CD14-positive monocyte (primary cell): Measurements from ENCODE around the gene TFB1M. TPM values are rescaled to one million over a fixed set of nuclear protein-coding genes. Genes with fewer than 3 reads are reported as not detected.

Source experiments
- DNase-seq, 3 donors: peaks; one replicate each; pipeline ENCODE4 v3.0.0-alpha.2; 2011 to 2022
- H2AFZ ChIP-seq: 2 replicates; pipeline ENCODE4 v1.6.0; 2012; ENCODE audit warnings: mild to moderate bottlenecking, low read depth, low read length, inconsistent platforms; ENCODE audit not compliant: insufficient read depth, poor library complexity, severe bottlenecking
- H3K27ac ChIP-seq, 2 donors: 1 replicate in 1 of 2; 2 replicates in 1 of 2; pipeline ENCODE4 v1.5.1; 2012 to 2013; ENCODE audit warnings: low read length in 2 of 2, control low read depth in 1 of 2, inconsistent platforms in 1 of 2, low read depth in 1 of 2, mild to moderate bottlenecking in 1 of 2
- H3K27me3 ChIP-seq, 2 donors: one replicate each; pipeline versions ENCODE4 v1.6.0 to v1.6.1; 2011 to 2013; ENCODE audit warnings: low read length in 2 of 2; ENCODE audit not compliant: control insufficient read depth in 2 of 2, insufficient read depth in 2 of 2
- H3K36me3 ChIP-seq, 2 donors: replicated peaks in 1 of 2; 1 replicate in 1 of 2; 2 replicates in 1 of 2; pipeline versions ENCODE4 v1.5.1 to v1.6.1; 2012 to 2013; ENCODE audit warnings: low read length in 2 of 2, control low read depth in 1 of 2, inconsistent platforms in 1 of 2, mild to moderate bottlenecking in 1 of 2; ENCODE audit not compliant: insufficient read depth in 2 of 2, control insufficient read depth in 1 of 2
- H3K4me1 ChIP-seq, 2 donors: 1 replicate in 1 of 2; 2 replicates in 1 of 2; pipeline versions ENCODE4 v1.5.1 to v1.6.1; 2012 to 2013; ENCODE audit warnings: low read length in 2 of 2, control low read depth in 1 of 2, inconsistent platforms in 1 of 2, mild to moderate bottlenecking in 1 of 2, moderate library complexity in 1 of 2; ENCODE audit not compliant: insufficient read depth in 2 of 2, control insufficient read depth in 1 of 2
- H3K4me2 ChIP-seq: replicated peaks from 2 replicates; pipeline ENCODE3; 2012; ENCODE audit warnings: low read length, moderate library complexity, mild to moderate bottlenecking; ENCODE audit not compliant: poor library complexity, severe bottlenecking; ENCODE audit errors: extremely low read depth
- H3K4me3 ChIP-seq, 3 experiments: fragments of 200-600 bp in 1 of 3; sonication (generic) in 1 of 3; replicated peaks in 1 of 3; 1 replicate in 2 of 3; 2 replicates in 1 of 3; pipeline ENCODE4 v1.5.1; 2011 to 2013; ENCODE audit warnings: low read length in 3 of 3, mild to moderate bottlenecking in 3 of 3, control low read depth in 2 of 3, low read depth in 2 of 3, inconsistent platforms in 1 of 3, moderate library complexity in 1 of 3
- H3K79me2 ChIP-seq: 2 replicates; pipeline ENCODE4 v1.6.0; 2012; ENCODE audit warnings: mild to moderate bottlenecking, control low read depth, inconsistent platforms, low read length, moderate library complexity; ENCODE audit not compliant: insufficient read depth
- H3K9ac ChIP-seq: 2 replicates; pipeline ENCODE4 v1.6.0; 2017; ENCODE audit warnings: low read length, mild to moderate bottlenecking; ENCODE audit not compliant: insufficient read depth, poor library complexity, severe bottlenecking
- H3K9me3 ChIP-seq, 2 donors: replicated peaks in 1 of 2; 1 replicate in 1 of 2; 2 replicates in 1 of 2; pipeline versions ENCODE4 v1.5.1 to v1.6.1; 2012 to 2013; ENCODE audit warnings: low read length in 2 of 2, control low read depth in 1 of 2; ENCODE audit not compliant: control insufficient read depth in 1 of 2, insufficient read depth in 1 of 2
- H4K20me1 ChIP-seq: 2 replicates; pipeline ENCODE4 v1.6.0; 2012; ENCODE audit warnings: mild to moderate bottlenecking, low read length, control low read depth, moderate library complexity; ENCODE audit not compliant: insufficient read depth
- H3K27ac Mint-ChIP-seq, 7 donors: one replicate each; pipeline ENCODE4 v1.8.0; 2020; ENCODE audit warnings: mild to moderate bottlenecking in 7 of 7, mixed read lengths in 7 of 7, moderate library complexity in 6 of 7, inconsistent platforms in 2 of 7
- H3K27me3 Mint-ChIP-seq, 3 donors: one replicate each; pipeline ENCODE4 v1.8.0; 2021 to 2022; ENCODE audit warnings: low read depth in 3 of 3, mild to moderate bottlenecking in 3 of 3, mixed read lengths in 3 of 3, moderate library complexity in 3 of 3, inconsistent platforms in 1 of 3
- H3K36me3 Mint-ChIP-seq, 2 donors: one replicate each; pipeline ENCODE4 v1.8.0; 2020; ENCODE audit warnings: mixed read lengths in 2 of 2, inconsistent platforms in 1 of 2, mild to moderate bottlenecking in 1 of 2
- H3K4me1 Mint-ChIP-seq: one replicate; pipeline ENCODE4 v1.8.0; 2020; ENCODE audit warnings: mild to moderate bottlenecking, mixed read lengths
- H3K4me3 Mint-ChIP-seq, 2 donors: one replicate each; pipeline ENCODE4 v1.8.0; 2020; ENCODE audit warnings: mild to moderate bottlenecking in 2 of 2, mixed read lengths in 2 of 2, moderate library complexity in 1 of 2
- H3K9me3 Mint-ChIP-seq, 7 donors: one replicate each; pipeline ENCODE4 v1.8.0; 2020 to 2022; ENCODE audit warnings: mixed read lengths in 7 of 7, mild to moderate bottlenecking in 6 of 7, moderate library complexity in 6 of 7, inconsistent platforms in 2 of 7
- WGBS: methylation state at CpG from one replicate; pipeline ENCODE4 v1.1.5; 2013; ENCODE audit warnings: missing lambda C conversion rate; ENCODE audit not compliant: insufficient coverage; 5-methylcytosine and 5-hydroxymethylcytosine counted together
- intact Hi-C, 2 donors: fragments of 100-400 bp; cut with micrococcal nuclease; formaldehyde crosslinking; loops; one replicate each; pipeline versions ENCODE4 v1.15.0 to v1.15.1; 2023
- polyA plus RNA-seq, 3 donors: library from polyadenylated mRNA; depleted of rRNA in 1 of 3; unstranded in 2 of 3; stranded (reverse) in 1 of 3; fragments of 300-500 nt in 2 of 3; fragments of >200 nt in 1 of 3; fragmentation: Illumina TruSeq in 2 of 3; gene quantifications; 1 replicate in 2 of 3; 2 replicates in 1 of 3; pipeline ENCODE4 v1.2.3, GENCODE V29; 2012 to 2021
- TF ChIP-seq, protein P1 (sequence below): fragments of 200-600 bp; IDR thresholded peaks from one replicate; pipeline ENCODE4 v1.8.0; 2022; ENCODE audit warnings: antibody characterized with exemption, mild to moderate bottlenecking

The TFB1M gene
- polyA plus RNA-seq, 3 donors = 4.8 to 5.4 (median 4.8) TPM

DNA sequence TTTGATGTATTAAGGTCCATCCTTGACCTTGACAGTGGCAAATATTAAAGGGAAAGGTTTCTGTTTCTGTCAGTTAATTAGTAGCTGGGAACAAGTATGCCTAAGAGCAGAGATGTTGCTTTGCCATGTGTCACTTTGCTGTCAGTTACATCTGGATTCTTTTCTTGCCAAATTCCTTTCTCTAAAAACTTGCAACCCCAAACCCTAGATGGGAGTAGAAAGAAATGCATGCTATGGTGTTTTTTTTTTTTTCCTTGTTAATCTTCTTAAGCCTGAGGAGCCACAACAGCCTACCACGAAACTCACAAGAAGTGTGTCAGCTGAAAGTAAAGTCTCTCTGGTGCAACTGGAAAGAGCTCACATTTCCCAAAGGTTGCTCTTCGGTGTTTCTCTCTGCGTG is 68.5 kb downstream of the TFB1M start:
- Histone ChIP-seq H3K4me2 (no peak overlapping the region), H4K20me1 (no peaks in the 10 kb centered on the region), H3K4me1 (no peaks in the 10 kb centered on the region), H3K27me3 (no peaks in the 10 kb centered on the region), H2AFZ (no peak overlapping the region), H3K4me3 (no peak overlapping the region), H3K79me2 (no peaks in the 10 kb centered on the region), H3K36me3 (peaks cover 0 to 6% of the 10 kb centered on the region in 2 donors), H3K9me3 (no peaks in the 10 kb centered on the region), H3K9ac (no peak overlapping the region), H3K27ac (no peak overlapping the region)
- Mint-ChIP-seq H3K27ac (peak overlapping the region in 1 of 7 donors; percentile 1), H3K4me3 (no peak overlapping the region), H3K36me3 (peaks cover 7 to 12% of the 10 kb centered on the region in 2 donors), H3K27me3 (peaks cover 0 to 2% (median 1%) of the 10 kb centered on the region in 3 donors), H3K9me3 (peaks cover 0 to 2% (median 0%) of the 10 kb centered on the region in 7 donors), H3K4me1 (no peaks in the 10 kb centered on the region)
- TF ChIP-seq, protein P1, sequence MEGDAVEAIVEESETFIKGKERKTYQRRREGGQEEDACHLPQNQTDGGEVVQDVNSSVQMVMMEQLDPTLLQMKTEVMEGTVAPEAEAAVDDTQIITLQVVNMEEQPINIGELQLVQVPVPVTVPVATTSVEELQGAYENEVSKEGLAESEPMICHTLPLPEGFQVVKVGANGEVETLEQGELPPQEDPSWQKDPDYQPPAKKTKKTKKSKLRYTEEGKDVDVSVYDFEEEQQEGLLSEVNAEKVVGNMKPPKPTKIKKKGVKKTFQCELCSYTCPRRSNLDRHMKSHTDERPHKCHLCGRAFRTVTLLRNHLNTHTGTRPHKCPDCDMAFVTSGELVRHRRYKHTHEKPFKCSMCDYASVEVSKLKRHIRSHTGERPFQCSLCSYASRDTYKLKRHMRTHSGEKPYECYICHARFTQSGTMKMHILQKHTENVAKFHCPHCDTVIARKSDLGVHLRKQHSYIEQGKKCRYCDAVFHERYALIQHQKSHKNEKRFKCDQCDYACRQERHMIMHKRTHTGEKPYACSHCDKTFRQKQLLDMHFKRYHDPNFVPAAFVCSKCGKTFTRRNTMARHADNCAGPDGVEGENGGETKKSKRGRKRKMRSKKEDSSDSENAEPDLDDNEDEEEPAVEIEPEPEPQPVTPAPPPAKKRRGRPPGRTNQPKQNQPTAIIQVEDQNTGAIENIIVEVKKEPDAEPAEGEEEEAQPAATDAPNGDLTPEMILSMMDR = no peak
- WGBS = 100% methylated on average over 3 of the region's 3 CpGs
- intact Hi-C loops = loop anchor here (5.0 kb wide), 1 partner anchor 69 kb away; no protein-coding TSS in a partner anchor
- DNase-seq = no peak

DNA sequence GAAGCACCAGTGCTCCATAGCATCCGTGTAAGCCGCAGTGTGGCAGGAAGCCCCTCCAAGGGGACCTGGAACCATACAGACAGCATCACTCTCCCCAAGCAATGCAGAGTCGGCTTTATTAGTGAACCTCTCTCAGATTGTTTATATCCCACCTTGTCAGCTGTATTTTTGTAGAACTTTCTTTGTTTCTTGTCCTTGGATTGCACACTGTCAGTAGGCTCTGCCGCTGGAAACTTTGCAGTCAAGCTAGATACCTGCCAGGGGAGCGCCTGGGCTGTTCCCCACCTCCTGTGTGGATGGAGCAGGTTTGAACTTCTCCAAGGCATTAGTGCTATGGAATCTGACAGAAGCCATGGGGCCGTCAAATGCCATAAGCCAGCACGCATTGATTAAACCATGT is 69.1 kb downstream of the TFB1M start:
- H3K9me3 ChIP-seq = no peaks in the 10 kb centered on the region
- H3K4me3 ChIP-seq = no peak overlapping the region
- H3K27ac Mint-ChIP-seq = no peak overlapping the region
- DNase-seq = no peak
- H3K79me2 ChIP-seq = no peaks in the 10 kb centered on the region
- H4K20me1 ChIP-seq = no peaks in the 10 kb centered on the region
- no peak overlapping the region for H2AFZ ChIP-seq
- peaks cover 2 to 6% of the 10 kb centered on the region in 2 donors for H3K36me3 Mint-ChIP-seq
- H3K4me3 Mint-ChIP-seq = no peak overlapping the region
- intact Hi-C loops = loop anchor here (5.0 kb wide), 1 partner anchor 68 kb away; no protein-coding TSS in a partner anchor
- peaks cover 0 to 2% (median 0%) of the 10 kb centered on the region in 7 donors for H3K9me3 Mint-ChIP-seq
- TF ChIP-seq, protein P1 = no peak
- peaks cover 0 to 2% (median 1%) of the 10 kb centered on the region in 3 donors for H3K27me3 Mint-ChIP-seq
- no peak overlapping the region for H3K4me2 ChIP-seq
- H3K4me1 ChIP-seq = no peaks in the 10 kb centered on the region
- no peaks in the 10 kb centered on the region for H3K27me3 ChIP-seq
- no peaks in the 10 kb centered on the region for H3K36me3 ChIP-seq
- no peak overlapping the region for H3K9ac ChIP-seq
- H3K4me1 Mint-ChIP-seq = no peaks in the 10 kb centered on the region
- WGBS = 97% methylated on average over 7 of the region's 7 CpGs
- H3K27ac ChIP-seq = no peak overlapping the region
